Measurements from ENCODE around the gene MKNK2. TPM values are rescaled to one million over a fixed set of nuclear protein-coding genes. Genes with fewer than 3 reads are reported as not detected.

The MKNK2 gene
- total RNA-seq, 3 donors from 2014 or later (not counting 1 experiment from before 2014, with no cell fraction given), result 259 to 389 (median 322) TPM

GRCh38 chr19:2080336-2080988 is 29.4 kb upstream of the MKNK2 start:
- H3K36me3 ChIP-seq (ENCODE audit: control insufficient read depth, insufficient read depth, low read length), result peaks cover 57% of the 10 kb centered on the region
- WGBS (ENCODE audit: insufficient coverage), result 59% methylated on average over 23 of the region's 23 CpGs

GRCh38 chr19:2079865-2080301 is 28.8 kb upstream of the MKNK2 start:
- peak overlapping the region; percentile 95 to 99 for H3K27ac Mint-ChIP-seq
- Histone ChIP-seq H3K27me3 (ENCODE audit: control insufficient read depth, insufficient read depth, low read length) (no peaks in the 10 kb centered on the region), H3K4me3 (ENCODE audit: low read length) (no peak overlapping the region), H3K36me3 (ENCODE audit: control insufficient read depth, insufficient read depth, low read length) (peaks cover 63% of the 10 kb centered on the region), H3K27ac (ENCODE audit: low read length) (peak overlapping the region; percentile 17), H3K4me1 (ENCODE audit: control insufficient read depth, insufficient read depth, low read length) (peaks cover 75% of the 10 kb centered on the region), H3K9me3 (ENCODE audit: control insufficient read depth, insufficient read depth, low read length) (no peaks in the 10 kb centered on the region)
- no peak for ATAC-seq
- no peak for DNase-seq
- intact Hi-C loops (cut with micrococcal nuclease), result no loop called here
- whole genome bisulfite sequencing (ENCODE audit: insufficient coverage), result 70% methylated on average over 23 of the region's 23 CpGs
- no peaks in the 10 kb centered on the region for H3K27me3 Mint-ChIP-seq (ENCODE audit: low read depth in 2 of 2)
- no peak for TF ChIP-seq CTCF (IDR thresholded peaks at IDR 0.05)
- peak overlapping the region; percentile 99 for H3K4me3 Mint-ChIP-seq
- peaks cover 38 to 47% of the 10 kb centered on the region in 2 donors for H3K4me1 Mint-ChIP-seq
- H3K36me3 Mint-ChIP-seq, result no peaks in the 10 kb centered on the region
- no peaks in the 10 kb centered on the region for H3K9me3 Mint-ChIP-seq

More at GRCh38 chr19:2080336-2080988, 29.4 kb upstream of the MKNK2 start:
- TF ChIP-seq CTCF (IDR thresholded peaks at IDR 0.05), result no peak
- intact Hi-C loops (cut with micrococcal nuclease), result no loop called here
- Histone ChIP-seq H3K27ac (ENCODE audit: low read length) (peak overlapping the region; percentile 98), H3K4me3 (ENCODE audit: low read length) (no peak overlapping the region), H3K27me3 (ENCODE audit: control insufficient read depth, insufficient read depth, low read length) (no peaks in the 10 kb centered on the region), H3K4me1 (ENCODE audit: control insufficient read depth, insufficient read depth, low read length) (peaks cover 72% of the 10 kb centered on the region), H3K9me3 (ENCODE audit: control insufficient read depth, insufficient read depth, low read length) (no peaks in the 10 kb centered on the region)
- Mint-ChIP-seq H3K9me3 (no peaks in the 10 kb centered on the region), H3K27me3 (ENCODE audit: low read depth in 2 of 2) (no peaks in the 10 kb centered on the region), H3K4me3 (peak overlapping the region; percentile 99), H3K36me3 (no peaks in the 10 kb centered on the region), H3K4me1 (peaks cover 44 to 53% of the 10 kb centered on the region in 2 donors), H3K27ac (peak overlapping the region; percentile 95 to 99)
- no peak for ATAC-seq
- DNase-seq, result no peak

GRCh38 chr19:2079076-2079864 is 28.2 kb upstream of the MKNK2 start:
- H3K9me3 Mint-ChIP-seq, result no peaks in the 10 kb centered on the region
- no peak for DNase-seq
- H3K27me3 Mint-ChIP-seq (ENCODE audit: low read depth in 2 of 2), result no peaks in the 10 kb centered on the region
- Histone ChIP-seq H3K4me3 (ENCODE audit: low read length) (no peak overlapping the region), H3K27me3 (ENCODE audit: control insufficient read depth, insufficient read depth, low read length) (no peaks in the 10 kb centered on the region), H3K9me3 (ENCODE audit: control insufficient read depth, insufficient read depth, low read length) (no peaks in the 10 kb centered on the region), H3K36me3 (ENCODE audit: control insufficient read depth, insufficient read depth, low read length) (peaks cover 66% of the 10 kb centered on the region), H3K4me1 (ENCODE audit: control insufficient read depth, insufficient read depth, low read length) (peaks cover 78% of the 10 kb centered on the region), H3K27ac (ENCODE audit: low read length) (peak overlapping the region; percentile 11)
- intact Hi-C loops (cut with micrococcal nuclease), result no loop called here
- H3K27ac Mint-ChIP-seq, result peak overlapping the region; percentile 95 to 99
- no peaks in the 10 kb centered on the region for H3K36me3 Mint-ChIP-seq
- 87% methylated on average over 32 of the region's 32 CpGs for WGBS (ENCODE audit: insufficient coverage)
- H3K4me1 Mint-ChIP-seq, result peaks cover 39 to 50% of the 10 kb centered on the region in 2 donors
- peak overlapping the region; percentile 99 for H3K4me3 Mint-ChIP-seq
- ATAC-seq, result no peak
- TF ChIP-seq CTCF (IDR thresholded peaks at IDR 0.05), result no peak
